ENCODE data around the gene CDH4.

CDH4 gene

GRCh38 chr20:61514396-61514795, 262.3 kb downstream of the CDH4 start (continued):
- no peak for TF ChIP-seq ZNF529 (tag by site-specific recombination; IDR thresholded peaks at IDR 0.05; ENCODE audit: insufficient replicate concordance)
- no peak for TF ChIP-seq ZEB2 (tag by site-specific recombination; IDR thresholded peaks at IDR 0.05)
- no peak for TF ChIP-seq ZNF843 (tag by site-specific recombination; IDR thresholded peaks at IDR 0.05)
- TF ChIP-seq ZNF416 (tag by site-specific recombination; IDR thresholded peaks at IDR 0.05): no peak

- ChIA-PET CTCF (no interaction called here), POLR2A (no interaction called here)
- Histone ChIP-seq H3K4me3 (ENCODE audit: low read depth, low read length) (no peak overlapping the region), H3K9me3 (ENCODE audit: control insufficient read depth, insufficient read depth, low read depth, low read length) (no peaks in the 10 kb centered on the region), H3K36me3 (ENCODE audit: control insufficient read depth in 2 of 2, insufficient read depth in 1 of 2, low read length in 2 of 2) (no peaks in the 10 kb centered on the region), H3K4me1 (ENCODE audit: control insufficient read depth, insufficient read depth, low read length) (no peaks in the 10 kb centered on the region), H3K27ac (ENCODE audit: extremely low read depth, low read depth, low read length) (no peak overlapping the region)
- TF ChIP-seq KLF10 (tag by site-specific recombination; IDR thresholded peaks at IDR 0.05): no peak
- no peak for TF ChIP-seq ZNF239 (tag by site-specific recombination; IDR thresholded peaks at IDR 0.05)
- no peak for TF ChIP-seq ZNF433 (tag by site-specific recombination; IDR thresholded peaks at IDR 0.05; ENCODE audit: low read depth)
- no peak for TF ChIP-seq MYNN (tag by site-specific recombination; IDR thresholded peaks at IDR 0.05; ENCODE audit: borderline replicate concordance)
- no peak for TF ChIP-seq ZSCAN5A (tag by site-specific recombination; IDR thresholded peaks at IDR 0.05)
- no peak for TF ChIP-seq ZNF560 (tag by site-specific recombination; IDR thresholded peaks at IDR 0.05; ENCODE audit: borderline replicate concordance)
- TF ChIP-seq ZNF324 (tag by site-specific recombination; IDR thresholded peaks at IDR 0.05): no peak
- no peak for TF ChIP-seq ZNF639 (tag by site-specific recombination; IDR thresholded peaks at IDR 0.05)
- no peak for TF ChIP-seq ZNF768 (tag by site-specific recombination; IDR thresholded peaks at IDR 0.05)
- no peak for TF ChIP-seq HOXC10 (CRISPR knock-in tag; IDR thresholded peaks at IDR 0.05)
- TF ChIP-seq ZFHX2 (tag by site-specific recombination; conservative IDR thresholded peaks at IDR 0.05): no peak
- no peak for TF ChIP-seq ZBTB6 (tag by site-specific recombination; IDR thresholded peaks at IDR 0.05)
- no peak for TF ChIP-seq ZNF121 (tag by site-specific recombination; IDR thresholded peaks at IDR 0.05)
- no peak for TF ChIP-seq ZNF792 (tag by site-specific recombination; IDR thresholded peaks at IDR 0.05)
- TF ChIP-seq ZNF785 (tag by site-specific recombination; IDR thresholded peaks at IDR 0.05): no peak
- TF ChIP-seq EGR2 (tag by site-specific recombination; IDR thresholded peaks at IDR 0.05; ENCODE audit: low read depth): no peak
- TF ChIP-seq REST (tag by site-specific recombination; IDR thresholded peaks at IDR 0.05): no peak
- TF ChIP-seq WT1 (tag by site-specific recombination; IDR thresholded peaks at IDR 0.05): no peak
- TF ChIP-seq ZNF843 (tag by site-specific recombination; IDR thresholded peaks at IDR 0.05): no peak
Measured at GRCh38 chr20:61514805-61515505, 262.9 kb downstream of the CDH4 start.
